GM23338 (cell line): ENCODE results near the gene FABP1.

ENCODE experiments used
- CREB1 ChIP-seq: fragments of 250-450 bp; sonication (Bioruptor Pico); IDR thresholded peaks from 2 replicates; pipeline ENCODE4 v1.5.0; 2020; ENCODE audit warnings: low read depth, mild to moderate bottlenecking, moderate library complexity
- CTCF ChIP-seq, 2 experiments: fragments of 200-600 bp in 1 of 2; sonication (generic) in 1 of 2; conservative IDR thresholded peaks; 2 replicates each; pipeline versions ENCODE4 v1.5.1 to v1.6.1; 2016 to 2017; ENCODE audit warnings: antibody characterized with exemption in 2 of 2, low read depth in 2 of 2, mild to moderate bottlenecking in 2 of 2, moderate library complexity in 1 of 2
- EZH2 ChIP-seq: fragments of 200-600 bp; sonication (generic); IDR thresholded peaks from one replicate; pipeline ENCODE4 v1.8.0; 2017; ENCODE audit warnings: antibody characterized with exemption, mild to moderate bottlenecking, low read depth; ENCODE audit not compliant: unreplicated experiment
- EZH2phosphoT487 ChIP-seq: fragments of 200-600 bp; sonication (generic); IDR thresholded peaks from one replicate; pipeline ENCODE4 v1.8.1; 2018; ENCODE audit warnings: antibody characterized with exemption; ENCODE audit not compliant: unreplicated experiment
- JUNB ChIP-seq: IDR thresholded peaks from one replicate; pipeline ENCODE4 v1.6.1; 2016; ENCODE audit warnings: antibody characterized with exemption; ENCODE audit not compliant: unreplicated experiment
- POLR2AphosphoS5 ChIP-seq: IDR thresholded peaks from 2 replicates; pipeline ENCODE4 v1.6.1; 2016; ENCODE audit warnings: antibody characterized with exemption, low read depth
- STAT1 ChIP-seq: IDR thresholded peaks from one replicate; pipeline ENCODE4 v1.6.1; 2016; ENCODE audit warnings: antibody characterized with exemption; ENCODE audit not compliant: unreplicated experiment
- ZNF114 ChIP-seq: fragments of 250-450 bp; sonication (Bioruptor Pico); IDR thresholded peaks from 2 replicates; pipeline ENCODE4 v1.5.0; 2020; ENCODE audit warnings: mild to moderate bottlenecking, moderate library complexity
- ZNF331 ChIP-seq: fragments of 250-450 bp; sonication (Bioruptor Pico); IDR thresholded peaks from 2 replicates; pipeline ENCODE4 v1.5.0; 2020; ENCODE audit warnings: low read depth, mild to moderate bottlenecking, moderate library complexity
- TF ChIP-seq, protein P1 (sequence below): IDR thresholded peaks from one replicate; pipeline ENCODE4 v1.6.1; 2018; ENCODE audit warnings: antibody characterized with exemption; ENCODE audit not compliant: unreplicated experiment
- TF ChIP-seq, protein P2 (sequence below): IDR thresholded peaks from 2 replicates; pipeline ENCODE4 v1.6.1; 2016; ENCODE audit warnings: antibody characterized with exemption

DNA sequence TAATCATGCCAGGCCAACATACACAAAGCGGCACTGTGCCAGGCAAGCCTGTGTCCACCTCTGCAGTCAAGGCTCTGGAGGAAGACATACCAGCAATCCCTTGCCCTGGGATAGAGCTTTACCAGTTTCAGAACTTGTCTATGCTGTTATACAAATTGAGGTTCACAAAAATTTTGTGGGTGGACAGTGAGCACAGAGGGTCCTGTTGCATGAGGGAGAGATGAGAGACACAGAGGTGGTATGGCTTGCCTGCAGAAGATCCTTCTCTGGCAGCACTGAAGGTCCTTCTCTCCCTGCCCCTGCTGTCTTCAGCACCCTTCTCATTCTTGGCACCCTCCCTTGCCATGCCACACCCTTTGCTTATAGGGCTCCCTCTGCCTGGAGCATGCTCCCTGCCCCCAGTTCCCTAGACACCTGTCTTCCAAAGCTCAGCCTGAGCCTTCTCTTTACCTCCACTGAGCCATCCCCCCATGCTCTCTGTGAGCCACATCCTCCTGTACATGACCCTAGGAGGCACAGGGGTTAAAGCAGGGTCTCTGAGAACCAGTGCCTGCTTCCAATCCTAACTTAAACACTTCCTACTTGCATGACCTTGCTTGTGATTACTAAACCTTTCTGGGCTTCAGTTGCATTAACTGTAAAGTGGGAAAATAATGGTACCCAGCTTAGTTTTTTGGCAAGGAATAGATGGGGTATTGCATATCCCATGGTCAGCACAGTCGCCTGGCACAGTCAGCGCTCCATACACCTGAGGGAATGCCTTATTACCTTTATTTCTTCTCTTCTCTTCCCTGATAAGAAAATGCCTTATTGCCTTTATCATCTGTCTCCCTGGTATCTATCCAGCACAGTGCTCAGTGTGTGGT, 857 bp downstream of the FABP1 start:
- TF ChIP-seq EZH2 (no peak), POLR2AphosphoS5 (no peak), CTCF (conservative IDR thresholded peaks at IDR 0.05; ENCODE audit: low read depth in 2 of 2) (no peak), EZH2phosphoT487 (no peak), STAT1 (no peak), ZNF114 (CRISPR knock-in tag) (no peak), CREB1 (CRISPR knock-in tag) (no peak), JUNB (no peak), ZNF331 (CRISPR knock-in tag) (no peak)
- TF ChIP-seq, protein P1, sequence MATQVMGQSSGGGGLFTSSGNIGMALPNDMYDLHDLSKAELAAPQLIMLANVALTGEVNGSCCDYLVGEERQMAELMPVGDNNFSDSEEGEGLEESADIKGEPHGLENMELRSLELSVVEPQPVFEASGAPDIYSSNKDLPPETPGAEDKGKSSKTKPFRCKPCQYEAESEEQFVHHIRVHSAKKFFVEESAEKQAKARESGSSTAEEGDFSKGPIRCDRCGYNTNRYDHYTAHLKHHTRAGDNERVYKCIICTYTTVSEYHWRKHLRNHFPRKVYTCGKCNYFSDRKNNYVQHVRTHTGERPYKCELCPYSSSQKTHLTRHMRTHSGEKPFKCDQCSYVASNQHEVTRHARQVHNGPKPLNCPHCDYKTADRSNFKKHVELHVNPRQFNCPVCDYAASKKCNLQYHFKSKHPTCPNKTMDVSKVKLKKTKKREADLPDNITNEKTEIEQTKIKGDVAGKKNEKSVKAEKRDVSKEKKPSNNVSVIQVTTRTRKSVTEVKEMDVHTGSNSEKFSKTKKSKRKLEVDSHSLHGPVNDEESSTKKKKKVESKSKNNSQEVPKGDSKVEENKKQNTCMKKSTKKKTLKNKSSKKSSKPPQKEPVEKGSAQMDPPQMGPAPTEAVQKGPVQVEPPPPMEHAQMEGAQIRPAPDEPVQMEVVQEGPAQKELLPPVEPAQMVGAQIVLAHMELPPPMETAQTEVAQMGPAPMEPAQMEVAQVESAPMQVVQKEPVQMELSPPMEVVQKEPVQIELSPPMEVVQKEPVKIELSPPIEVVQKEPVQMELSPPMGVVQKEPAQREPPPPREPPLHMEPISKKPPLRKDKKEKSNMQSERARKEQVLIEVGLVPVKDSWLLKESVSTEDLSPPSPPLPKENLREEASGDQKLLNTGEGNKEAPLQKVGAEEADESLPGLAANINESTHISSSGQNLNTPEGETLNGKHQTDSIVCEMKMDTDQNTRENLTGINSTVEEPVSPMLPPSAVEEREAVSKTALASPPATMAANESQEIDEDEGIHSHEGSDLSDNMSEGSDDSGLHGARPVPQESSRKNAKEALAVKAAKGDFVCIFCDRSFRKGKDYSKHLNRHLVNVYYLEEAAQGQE: no peak
- TF ChIP-seq, protein P2, sequence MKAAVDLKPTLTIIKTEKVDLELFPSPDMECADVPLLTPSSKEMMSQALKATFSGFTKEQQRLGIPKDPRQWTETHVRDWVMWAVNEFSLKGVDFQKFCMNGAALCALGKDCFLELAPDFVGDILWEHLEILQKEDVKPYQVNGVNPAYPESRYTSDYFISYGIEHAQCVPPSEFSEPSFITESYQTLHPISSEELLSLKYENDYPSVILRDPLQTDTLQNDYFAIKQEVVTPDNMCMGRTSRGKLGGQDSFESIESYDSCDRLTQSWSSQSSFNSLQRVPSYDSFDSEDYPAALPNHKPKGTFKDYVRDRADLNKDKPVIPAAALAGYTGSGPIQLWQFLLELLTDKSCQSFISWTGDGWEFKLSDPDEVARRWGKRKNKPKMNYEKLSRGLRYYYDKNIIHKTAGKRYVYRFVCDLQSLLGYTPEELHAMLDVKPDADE: no peak
